ENCODE data around the gene APOL6. TPM values are rescaled to one million over a fixed set of nuclear protein-coding genes. Genes with fewer than 3 reads are reported as not detected.
"Not testable (repeated sequence)": the region's sequence is repeated elsewhere in the genome, so short reads cannot be mapped to it uniquely, and the experiment has no call there.

APOL6 gene
- total and polyA plus RNA-seq, 8 donors: 3.9 to 21.5 (median 8.7) TPM

- Histone ChIP-seq H3K4me3 (no peak overlapping the region), H3K27me3 (no peaks in the 10 kb centered on the region), H3K4me1 (no peaks in the 10 kb centered on the region), H3K27ac (no peak overlapping the region), H3K9me3 (no peaks in the 10 kb centered on the region), H3K36me3 (no peaks in the 10 kb centered on the region)
- intact Hi-C loops (cut with DNase I; ENCODE audit: low total_unique reads): no loop called here
- no peak for DNase-seq
- 82 to 91% (median 88%) methylated on average over 10 of the region's 10 CpGs for WGBS, 5 donors
- TF ChIP-seq, protein P1, sequence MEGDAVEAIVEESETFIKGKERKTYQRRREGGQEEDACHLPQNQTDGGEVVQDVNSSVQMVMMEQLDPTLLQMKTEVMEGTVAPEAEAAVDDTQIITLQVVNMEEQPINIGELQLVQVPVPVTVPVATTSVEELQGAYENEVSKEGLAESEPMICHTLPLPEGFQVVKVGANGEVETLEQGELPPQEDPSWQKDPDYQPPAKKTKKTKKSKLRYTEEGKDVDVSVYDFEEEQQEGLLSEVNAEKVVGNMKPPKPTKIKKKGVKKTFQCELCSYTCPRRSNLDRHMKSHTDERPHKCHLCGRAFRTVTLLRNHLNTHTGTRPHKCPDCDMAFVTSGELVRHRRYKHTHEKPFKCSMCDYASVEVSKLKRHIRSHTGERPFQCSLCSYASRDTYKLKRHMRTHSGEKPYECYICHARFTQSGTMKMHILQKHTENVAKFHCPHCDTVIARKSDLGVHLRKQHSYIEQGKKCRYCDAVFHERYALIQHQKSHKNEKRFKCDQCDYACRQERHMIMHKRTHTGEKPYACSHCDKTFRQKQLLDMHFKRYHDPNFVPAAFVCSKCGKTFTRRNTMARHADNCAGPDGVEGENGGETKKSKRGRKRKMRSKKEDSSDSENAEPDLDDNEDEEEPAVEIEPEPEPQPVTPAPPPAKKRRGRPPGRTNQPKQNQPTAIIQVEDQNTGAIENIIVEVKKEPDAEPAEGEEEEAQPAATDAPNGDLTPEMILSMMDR (IDR thresholded peaks at IDR 0.05): no peak
- no peak for TF ChIP-seq POLR2AphosphoS5 (IDR thresholded peaks at IDR 0.05)
- TF ChIP-seq EP300 (IDR thresholded peaks at IDR 0.05): no peak
- TF ChIP-seq POLR2A (IDR thresholded peaks at IDR 0.05): no peak
These were observed 40.8 kb downstream of the APOL6 start for GRCh38 chr22:35688913-35689675.

- H3K36me3 ChIP-seq: no peaks in the 10 kb centered on the region
- no peak overlapping the region for H3K27ac ChIP-seq
- DNase-seq: no peak
- no peaks in the 10 kb centered on the region for H3K9me3 ChIP-seq
- TF ChIP-seq EP300 (IDR thresholded peaks at IDR 0.05): no peak
- H3K4me1 ChIP-seq: no peaks in the 10 kb centered on the region
- H3K27me3 ChIP-seq: no peaks in the 10 kb centered on the region
- H3K4me3 ChIP-seq: no peak overlapping the region
- intact Hi-C loops (cut with DNase I; ENCODE audit: low total_unique reads): no loop called here
- WGBS, 5 donors: 33 to 56% (median 44%) methylated on average over 1 of the region's 1 CpG
These were observed 41.8 kb downstream of the APOL6 start for GRCh38 chr22:35690001-35690400.

DNA sequence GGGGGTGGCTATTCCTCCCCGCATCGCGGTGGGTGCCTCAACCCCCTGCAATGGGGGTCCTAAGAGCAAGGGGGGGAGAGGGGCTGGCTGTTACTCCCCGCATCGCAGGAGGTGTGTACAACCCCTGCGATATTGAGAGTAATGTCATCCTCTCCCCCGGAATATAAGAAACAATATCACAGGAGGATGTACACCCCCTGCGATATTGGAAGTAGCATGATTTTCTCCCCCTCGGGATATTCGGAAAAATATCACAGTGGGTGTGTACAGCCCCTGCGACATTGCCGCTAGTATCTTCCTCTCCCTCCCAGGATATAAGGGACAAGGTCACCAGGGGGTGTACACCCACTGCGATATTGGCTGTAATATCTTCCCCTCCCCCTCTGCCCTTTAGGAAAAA lies 47.0 kb downstream of the APOL6 start:
- WGBS, 5 donors: 81 to 88% (median 83%) methylated on average over 13 of the region's 13 CpGs
- no peak overlapping the region for H3K27ac ChIP-seq
- H3K9me3 ChIP-seq: no peaks in the 10 kb centered on the region
- no peaks in the 10 kb centered on the region for H3K4me1 ChIP-seq
- intact Hi-C loops (cut with DNase I; ENCODE audit: low total_unique reads): no loop called here
- H3K27me3 ChIP-seq: no peaks in the 10 kb centered on the region
- H3K36me3 ChIP-seq: no peaks in the 10 kb centered on the region
- TF ChIP-seq, protein P1 (IDR thresholded peaks at IDR 0.05): no peak
- no peak for TF ChIP-seq POLR2AphosphoS5 (IDR thresholded peaks at IDR 0.05)
- no peak for TF ChIP-seq EP300 (IDR thresholded peaks at IDR 0.05)
- no peak for TF ChIP-seq POLR2A (IDR thresholded peaks at IDR 0.05)
- DNase-seq: no peak
- H3K4me3 ChIP-seq: no peak overlapping the region

GRCh38 chr22:35697142-35697541 lies 48.9 kb downstream of the APOL6 start:
- no peaks in the 10 kb centered on the region for H3K27me3 ChIP-seq
- intact Hi-C loops (cut with DNase I; ENCODE audit: low total_unique reads): no loop called here
- H3K36me3 ChIP-seq: no peaks in the 10 kb centered on the region
- no peak overlapping the region for H3K27ac ChIP-seq
- TF ChIP-seq EP300 (IDR thresholded peaks at IDR 0.05) (no peak), POLR2AphosphoS5 (IDR thresholded peaks at IDR 0.05) (no peak), POLR2A (IDR thresholded peaks at IDR 0.05) (no peak)
- TF ChIP-seq, protein P1 (IDR thresholded peaks at IDR 0.05): no peak
- H3K4me3 ChIP-seq: no peak overlapping the region
- H3K9me3 ChIP-seq: no peaks in the 10 kb centered on the region
- DNase-seq: peak in 1 of 2 donors; percentile 12
- H3K4me1 ChIP-seq: no peaks in the 10 kb centered on the region
- WGBS, 5 donors: 75 to 88% (median 80%) methylated on average over 1 to 14 of the region's 14 CpGs

- H3K27ac ChIP-seq; H3K9me3 ChIP-seq; H3K4me1 ChIP-seq; intact Hi-C loops (cut with DNase I; ENCODE audit: low total_unique reads); H3K4me3 ChIP-seq; H3K36me3 ChIP-seq; DNase-seq; H3K27me3 ChIP-seq: not testable (repeated sequence)
- 65 to 88% (median 74%) methylated on average over 5 to 6 of the region's 6 CpGs for WGBS, 5 donors
These were observed 51.6 kb downstream of the APOL6 start for GRCh38 chr22:35699852-35700251.
